Measurements from ENCODE around the gene MESP1.

Gene MESP1

DNA sequence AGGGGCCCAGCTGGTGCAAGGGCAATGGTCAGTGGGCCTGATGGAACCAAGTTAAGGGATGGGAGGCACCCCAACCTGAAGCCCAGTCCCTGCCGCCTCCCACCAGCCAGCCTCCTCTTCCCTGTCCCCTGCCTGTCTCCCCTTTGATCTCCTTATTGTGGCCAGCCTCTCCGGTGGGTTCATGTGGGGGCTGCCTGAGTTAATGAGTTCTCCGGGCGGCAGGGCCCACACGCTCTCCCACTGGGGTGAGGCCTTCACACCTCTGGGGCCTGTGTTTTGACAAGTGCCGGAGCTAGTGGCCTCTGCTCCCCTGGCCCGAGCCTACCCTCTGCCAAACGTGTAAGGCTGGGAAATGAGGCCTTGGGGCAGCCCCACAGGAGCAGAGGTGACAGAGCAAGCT is 7.2 kb upstream of the MESP1 start:
- DNase-seq (ENCODE audit: low read depth), result no peak

DNA sequence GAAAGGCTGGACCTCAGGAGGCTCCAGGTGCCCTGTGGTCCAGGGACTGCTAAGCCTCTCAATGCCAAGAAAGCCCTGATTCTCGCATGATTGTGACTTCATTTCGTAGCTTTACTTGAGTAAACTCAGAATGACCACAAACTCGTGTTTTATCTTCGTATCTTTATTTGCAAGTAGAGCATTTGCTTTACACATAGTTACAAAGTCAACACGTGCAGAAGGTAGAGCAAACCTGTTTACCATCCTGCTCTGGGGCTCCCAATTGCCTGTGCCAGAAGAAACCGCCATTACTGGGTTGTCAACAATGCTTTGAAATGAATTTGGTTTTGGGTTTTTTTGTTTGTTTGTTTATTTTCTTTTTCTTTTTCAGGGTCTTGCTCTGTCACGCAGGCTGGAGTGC is 5.8 kb upstream of the MESP1 start:
- no peak for DNase-seq (ENCODE audit: low read depth)

GRCh38 chr15:89755701-89756100 is 4.7 kb upstream of the MESP1 start:
- no peak for DNase-seq (ENCODE audit: low read depth)

DNA sequence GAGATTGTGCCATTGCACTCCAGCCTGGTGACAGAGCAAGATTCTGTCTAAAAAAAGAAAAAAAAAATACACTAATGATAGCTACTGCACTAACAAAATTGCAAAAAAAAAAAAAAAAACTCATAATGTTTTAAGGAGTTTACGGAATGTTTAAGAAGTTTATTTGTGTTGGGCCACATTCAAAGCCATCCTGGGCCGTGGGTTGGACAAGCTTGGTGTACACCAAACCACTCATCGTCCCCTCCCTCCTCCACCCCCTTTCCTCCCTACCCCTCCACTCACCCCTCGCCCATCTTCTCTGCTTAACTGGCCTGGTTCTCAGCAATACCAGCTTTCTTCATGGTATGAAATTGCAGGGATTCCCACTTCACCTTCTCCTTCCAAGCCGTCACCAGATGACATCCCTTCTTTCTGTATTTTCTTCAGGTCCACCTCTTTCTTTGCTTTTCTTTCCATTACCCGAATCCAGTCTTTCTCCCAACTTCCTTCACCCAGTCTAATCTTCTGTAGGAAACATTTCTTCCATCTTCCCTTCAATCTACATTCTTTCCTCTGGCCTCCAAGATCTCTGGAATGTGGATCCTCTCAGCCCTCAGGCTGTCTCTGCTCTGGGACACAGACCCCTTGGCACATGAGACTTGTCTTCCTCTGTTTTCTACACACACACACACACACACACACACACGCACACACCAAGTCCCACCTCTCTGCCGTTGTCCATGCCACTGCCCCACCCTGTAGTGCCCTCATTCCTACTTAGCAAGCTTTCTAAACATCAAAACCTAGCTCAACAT is 3.5 kb upstream of the MESP1 start:
- no peak for DNase-seq (ENCODE audit: low read depth)

DNA sequence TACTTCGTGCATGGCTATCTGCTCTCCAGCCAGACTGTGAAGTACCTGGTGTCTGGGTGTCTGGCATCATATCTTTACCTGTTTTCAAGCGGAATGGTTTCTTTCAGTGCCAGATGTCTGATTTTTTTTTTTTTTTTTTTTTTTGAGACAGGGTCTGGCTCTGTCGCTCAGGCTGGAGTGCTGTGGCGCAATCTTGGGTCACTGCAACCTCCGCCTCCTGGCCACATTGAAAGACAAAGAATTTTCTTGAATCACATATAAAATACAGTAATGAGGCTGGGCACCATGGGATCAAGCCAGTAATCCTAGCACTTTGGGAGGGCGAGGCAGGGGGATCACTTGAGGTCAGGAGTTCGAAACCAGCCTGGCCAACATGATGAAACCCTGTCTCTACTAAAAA is 2.8 kb upstream of the MESP1 start:
- no peak for DNase-seq (ENCODE audit: low read depth)

DNA sequence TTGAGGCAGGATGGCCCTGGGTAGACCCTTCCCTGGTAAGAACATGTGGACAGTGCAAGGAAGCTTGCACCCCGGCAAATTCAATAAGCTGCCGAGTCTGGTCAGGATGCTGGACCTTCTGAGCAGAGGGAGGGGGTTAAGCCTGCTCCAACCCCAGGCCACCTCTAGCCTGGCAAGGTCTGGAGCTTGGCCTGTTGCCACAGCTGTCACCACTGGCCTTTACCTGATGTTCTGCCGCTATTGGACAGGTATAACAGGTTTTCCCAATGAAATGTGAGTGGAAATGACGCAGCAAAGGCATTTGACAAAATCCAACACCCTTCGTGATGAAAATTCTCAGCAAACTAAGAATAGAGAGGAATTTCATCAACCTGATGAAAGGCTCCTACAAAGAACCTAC is 699 bp upstream of the MESP1 start:
- DNase-seq (ENCODE audit: low read depth), result no peak

DNA sequence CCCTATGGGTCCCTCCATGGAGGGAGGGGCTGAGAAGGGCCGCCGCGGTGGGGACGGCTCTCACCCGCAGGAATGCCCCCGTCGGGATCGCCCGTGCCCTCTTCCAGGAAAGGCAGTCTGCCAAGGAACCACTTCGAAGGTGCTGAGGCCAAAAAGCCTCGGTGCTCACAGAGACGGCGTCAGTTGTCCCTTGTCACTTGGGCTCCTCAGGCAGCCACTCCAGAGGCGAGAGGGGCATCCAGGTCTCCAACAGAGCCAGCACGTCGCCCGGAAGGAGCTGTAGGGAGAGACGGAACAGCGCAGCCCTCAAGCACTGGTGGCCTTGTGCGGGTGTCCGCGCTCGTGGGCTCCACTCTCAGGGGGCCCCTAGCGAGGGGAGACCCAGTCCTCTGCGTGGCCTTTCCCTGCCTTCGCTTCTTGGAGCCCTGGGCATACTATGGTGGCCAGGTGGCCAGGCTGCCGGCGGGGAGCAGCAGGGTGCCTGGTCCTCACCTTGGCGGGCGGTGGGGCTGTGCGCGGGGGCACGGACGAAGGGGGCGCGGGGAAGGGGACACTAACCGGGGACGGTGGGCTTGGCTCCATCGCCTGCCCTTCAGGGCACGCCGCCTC is 994 bp downstream of the MESP1 start:
- no peak for DNase-seq (ENCODE audit: low read depth)

GRCh38 chr15:89749526-89749925 is 1.5 kb downstream of the MESP1 start:
- no peak for DNase-seq (ENCODE audit: low read depth)

- no peak for DNase-seq (ENCODE audit: low read depth)
Measured at GRCh38 chr15:89749054-89749453, 2.0 kb downstream of the MESP1 start.

DNA sequence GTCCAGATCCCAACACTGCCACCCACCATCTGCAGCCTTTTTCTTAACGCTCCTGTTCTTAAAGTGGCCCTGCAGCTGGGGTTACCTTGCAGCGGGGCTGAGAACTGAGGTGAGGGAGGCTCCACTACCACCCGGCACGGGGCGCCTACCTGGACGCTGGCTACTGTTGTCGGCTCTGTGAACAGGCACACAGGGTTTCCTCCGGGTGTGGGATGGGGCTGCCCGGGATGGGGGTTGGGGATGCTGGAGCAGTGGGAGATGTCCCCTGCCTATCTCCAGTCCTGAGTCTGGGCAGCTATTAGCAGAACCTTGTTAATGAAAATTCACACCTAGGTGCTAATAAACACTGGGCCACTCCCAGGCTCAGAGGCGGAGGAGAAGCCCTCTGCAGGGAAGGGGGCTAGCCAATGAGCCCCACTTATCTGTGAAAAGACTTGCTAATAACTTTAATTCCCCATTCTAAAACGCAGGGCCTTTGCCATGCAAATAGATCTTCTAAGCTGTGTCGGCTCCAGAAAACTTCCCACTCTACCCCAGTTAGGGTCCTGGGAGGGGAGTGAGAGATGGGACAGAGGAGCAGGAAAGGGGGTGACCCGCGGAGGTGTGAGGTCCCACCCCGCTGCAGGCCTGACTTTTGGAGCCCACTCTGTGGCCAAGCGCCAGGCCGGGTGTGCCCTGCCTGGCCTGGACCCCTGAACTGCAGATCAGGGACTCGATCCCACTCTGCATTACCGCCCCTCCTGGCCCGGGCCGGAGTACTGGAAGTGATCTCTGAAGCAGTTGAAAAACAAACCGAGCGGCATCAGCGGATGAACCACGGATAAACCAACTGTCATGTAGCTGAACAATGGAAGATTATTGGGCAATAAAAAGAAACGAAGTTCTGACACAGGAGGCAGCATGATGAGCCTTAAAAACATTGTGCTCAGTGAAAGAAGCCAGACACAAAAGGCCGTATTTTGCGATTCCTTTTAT is 3.1 kb downstream of the MESP1 start:
- no peak for DNase-seq (ENCODE audit: low read depth)

DNA sequence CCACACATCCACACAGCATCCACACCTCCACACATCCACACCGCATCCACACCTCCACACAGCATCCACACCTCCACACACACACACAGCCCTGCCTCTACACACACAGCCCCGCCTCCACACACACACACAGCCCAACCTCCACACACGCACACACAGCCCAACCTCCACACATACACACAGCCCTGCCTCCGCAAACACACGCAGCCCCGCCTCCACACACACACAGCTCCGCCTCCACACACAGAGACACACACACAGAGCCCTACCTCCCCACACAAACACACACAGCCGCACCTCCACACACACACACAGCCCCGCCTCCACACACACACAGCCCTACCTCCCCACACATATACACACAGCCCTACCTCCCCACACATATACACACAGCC is 4.7 kb downstream of the MESP1 start:
- DNase-seq (ENCODE audit: low read depth), result no peak

DNA sequence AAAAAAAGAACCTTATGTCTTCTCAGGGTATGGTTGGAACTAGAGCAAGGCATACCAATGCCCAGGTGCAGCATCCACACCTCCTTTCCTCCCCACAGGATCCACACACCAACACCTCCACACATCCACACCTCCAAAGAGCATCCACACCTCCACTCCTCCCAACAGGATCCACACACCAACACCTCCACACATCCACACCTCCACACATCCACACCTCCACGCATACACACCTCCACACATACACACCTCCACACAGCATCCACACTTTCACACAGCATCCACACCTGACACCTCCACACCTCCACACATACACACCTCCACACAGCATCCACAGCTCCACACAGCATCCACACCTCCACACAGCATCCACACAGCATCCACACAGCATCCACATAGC is 5.3 kb downstream of the MESP1 start:
- DNase-seq (ENCODE audit: low read depth), result no peak

GRCh38 chr15:89745131-89745530 is 5.9 kb downstream of the MESP1 start:
- no peak for DNase-seq (ENCODE audit: low read depth)

DNA sequence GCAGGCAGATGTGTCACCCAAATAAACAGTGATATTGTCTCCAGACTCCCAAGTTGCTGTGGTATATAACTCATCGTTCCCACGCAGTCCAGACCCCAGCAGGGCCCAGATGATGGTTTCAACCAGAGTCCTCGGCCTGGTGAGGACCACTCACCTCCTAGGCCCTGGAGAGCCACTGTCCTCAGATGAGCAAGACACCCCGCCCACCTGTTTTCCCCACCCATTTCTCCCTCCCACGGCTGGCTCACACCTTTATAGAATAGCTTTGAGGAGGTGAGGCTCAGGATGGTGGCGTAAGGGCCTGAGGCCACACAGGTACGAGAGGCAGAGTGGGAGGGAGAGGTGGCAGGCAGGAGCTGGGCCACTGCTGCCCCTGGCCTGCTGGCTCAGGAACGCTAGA is 7.5 kb downstream of the MESP1 start:
- no peak for DNase-seq (ENCODE audit: low read depth)

- DNase-seq (ENCODE audit: low read depth), result no peak
Measured at GRCh38 chr15:89743011-89743410, 8.0 kb downstream of the MESP1 start.

- no peak for DNase-seq (ENCODE audit: low read depth)
Measured at GRCh38 chr15:89740137-89740536, 10.9 kb downstream of the MESP1 start.

DNA sequence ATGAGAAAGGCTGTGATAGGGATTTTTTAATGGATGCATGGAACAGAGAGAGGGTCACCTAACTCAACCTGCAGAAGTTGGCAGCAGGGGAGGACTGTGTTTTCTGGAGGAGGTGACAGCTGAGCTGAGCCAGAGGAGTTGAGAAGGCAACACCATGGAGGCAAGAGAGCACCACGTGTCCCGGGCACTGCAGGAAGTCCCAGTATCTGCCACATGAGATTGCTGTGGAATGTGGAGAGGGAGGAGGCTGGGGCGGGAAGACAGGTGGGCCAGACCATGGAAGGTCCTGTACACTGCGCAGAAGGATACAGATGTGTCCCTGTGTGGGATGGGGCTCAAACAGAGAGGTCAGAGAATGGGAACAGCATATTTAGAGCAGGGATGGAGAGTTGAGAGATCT is 15.3 kb downstream of the MESP1 start:
- DNase-seq (ENCODE audit: low read depth), result no peak

DNA sequence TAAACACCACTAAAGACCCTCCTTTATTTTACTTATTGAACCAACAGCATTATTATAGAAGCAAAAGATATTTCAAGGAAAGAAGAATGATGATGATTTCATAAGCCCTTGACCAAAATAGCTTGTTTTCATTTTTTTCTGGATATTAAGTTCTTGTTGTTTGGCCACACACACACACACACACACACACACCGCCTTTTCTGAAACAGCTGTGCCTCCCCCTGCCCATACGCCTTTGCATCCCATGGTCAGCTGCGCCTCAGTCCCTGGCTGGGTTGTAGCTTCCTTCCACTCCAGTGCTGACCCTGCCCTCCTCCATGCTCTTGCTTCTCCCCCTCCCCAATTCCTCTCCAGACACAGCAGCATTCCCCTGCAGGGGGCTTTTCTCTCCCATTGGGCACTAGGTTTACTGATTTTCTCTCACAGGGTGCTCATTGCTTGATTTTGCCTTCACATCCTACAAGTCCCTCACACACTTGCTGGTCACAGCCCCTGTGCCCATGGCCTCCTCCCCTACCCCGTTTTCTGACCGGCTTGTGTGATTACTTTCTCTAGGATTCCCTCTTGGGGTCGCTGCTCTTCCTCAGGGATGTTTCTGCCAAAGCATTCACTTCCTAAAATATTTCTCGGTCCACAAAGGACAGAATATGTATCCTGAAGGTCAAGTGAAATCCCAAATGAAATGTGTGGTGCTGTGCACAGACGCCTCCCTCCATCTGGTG is 18.4 kb downstream of the MESP1 start:
- DNase-seq (ENCODE audit: low read depth), result no peak

GRCh38 chr15:89731275-89731674 is 19.8 kb downstream of the MESP1 start:
- DNase-seq (ENCODE audit: low read depth), result no peak

- no peak for DNase-seq (ENCODE audit: low read depth)
Measured at GRCh38 chr15:89728254-89728653, 22.8 kb downstream of the MESP1 start.

DNA sequence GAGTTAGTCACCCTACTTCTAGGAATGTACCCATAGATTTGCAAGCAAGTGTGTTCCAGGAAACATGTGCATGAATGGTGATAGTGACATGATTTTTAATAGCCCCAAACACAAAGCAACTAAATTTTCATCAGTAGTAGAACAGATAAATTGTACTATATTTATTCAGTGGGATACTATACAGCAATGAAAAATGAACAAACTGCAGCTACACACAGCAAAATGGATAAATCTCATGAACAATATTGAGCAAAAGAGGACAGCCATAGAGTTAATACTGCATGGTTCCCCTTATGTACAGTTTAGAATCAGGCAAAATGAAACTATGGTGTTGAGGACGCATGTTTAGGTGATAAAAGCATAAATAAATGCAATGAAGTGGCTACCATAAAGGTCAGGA is 26.0 kb downstream of the MESP1 start:
- DNase-seq (ENCODE audit: low read depth), result no peak

GRCh38 chr15:89724621-89725020 is 26.4 kb downstream of the MESP1 start:
- DNase-seq (ENCODE audit: low read depth), result no peak

All from stimulated activated CD8-positive, alpha-beta memory T cell treated with anti-CD3 and anti-CD28 coated beads, Interleukin-12 subunit alpha, Interleukin-12 subunit beta, amount 100 ng/mL, for 4 hours (primary cell).